Ishikawa (cell line): Measurements from ENCODE around the gene RRAGB.

ENCODE experiments used
- CEBPB ChIP-seq: IDR thresholded peaks from 2 replicates; pipeline ENCODE4 v1.6.1; 2012
- CREB1 ChIP-seq: IDR thresholded peaks from 2 replicates; pipeline ENCODE4 v1.6.1; 2012; ENCODE audit warnings: low read depth
- EGR1 ChIP-seq: IDR thresholded peaks from 2 replicates; pipeline ENCODE4 v1.6.1; 2012
- EP300 ChIP-seq: IDR thresholded peaks from 2 replicates; pipeline ENCODE4 v1.6.1; 2012; ENCODE audit warnings: borderline replicate concordance
- FOXM1 ChIP-seq: IDR thresholded peaks from 2 replicates; pipeline ENCODE4 v1.6.1; 2012; ENCODE audit warnings: low read depth, borderline replicate concordance
- MAX ChIP-seq: IDR thresholded peaks from 2 replicates; pipeline ENCODE4 v1.6.1; 2012
- NFIC ChIP-seq: IDR thresholded peaks from 2 replicates; pipeline ENCODE4 v1.6.1; 2012
- RAD21 ChIP-seq: IDR thresholded peaks from 2 replicates; pipeline ENCODE4 v1.6.1; 2012; ENCODE audit warnings: low read depth
- TAF1 ChIP-seq: IDR thresholded peaks from 2 replicates; pipeline ENCODE4 v1.6.1; 2012; ENCODE audit warnings: low read depth, mild to moderate bottlenecking
- TCF12 ChIP-seq: IDR thresholded peaks from 2 replicates; pipeline ENCODE4 v1.6.1; 2012; ENCODE audit warnings: low read depth
- TEAD4 ChIP-seq: IDR thresholded peaks from 2 replicates; pipeline ENCODE4 v1.6.1; 2012
- YY1 ChIP-seq: IDR thresholded peaks from 2 replicates; pipeline ENCODE4 v1.6.1; 2012; ENCODE audit warnings: low read depth
- ZBTB7A ChIP-seq: IDR thresholded peaks from 2 replicates; pipeline ENCODE4 v1.6.1; 2012; ENCODE audit warnings: low read depth
- TF ChIP-seq, protein P1 (sequence below): IDR thresholded peaks from 2 replicates; pipeline ENCODE4 v1.6.1; 2012
- TF ChIP-seq, protein P2 (sequence below): IDR thresholded peaks from 2 replicates; pipeline ENCODE4 v1.6.1; 2012; ENCODE audit warnings: low read depth, mild to moderate bottlenecking

The RRAGB gene

GRCh38 chrX:55714161-55714560 is 3.4 kb upstream of the RRAGB start:
- TF ChIP-seq TCF12 (no peak), CEBPB (no peak), ZBTB7A (no peak), CREB1 (no peak), EGR1 (no peak)
- TF ChIP-seq, protein P1, sequence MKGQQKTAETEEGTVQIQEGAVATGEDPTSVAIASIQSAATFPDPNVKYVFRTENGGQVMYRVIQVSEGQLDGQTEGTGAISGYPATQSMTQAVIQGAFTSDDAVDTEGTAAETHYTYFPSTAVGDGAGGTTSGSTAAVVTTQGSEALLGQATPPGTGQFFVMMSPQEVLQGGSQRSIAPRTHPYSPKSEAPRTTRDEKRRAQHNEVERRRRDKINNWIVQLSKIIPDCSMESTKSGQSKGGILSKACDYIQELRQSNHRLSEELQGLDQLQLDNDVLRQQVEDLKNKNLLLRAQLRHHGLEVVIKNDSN = no peak
- TF ChIP-seq, protein P2, sequence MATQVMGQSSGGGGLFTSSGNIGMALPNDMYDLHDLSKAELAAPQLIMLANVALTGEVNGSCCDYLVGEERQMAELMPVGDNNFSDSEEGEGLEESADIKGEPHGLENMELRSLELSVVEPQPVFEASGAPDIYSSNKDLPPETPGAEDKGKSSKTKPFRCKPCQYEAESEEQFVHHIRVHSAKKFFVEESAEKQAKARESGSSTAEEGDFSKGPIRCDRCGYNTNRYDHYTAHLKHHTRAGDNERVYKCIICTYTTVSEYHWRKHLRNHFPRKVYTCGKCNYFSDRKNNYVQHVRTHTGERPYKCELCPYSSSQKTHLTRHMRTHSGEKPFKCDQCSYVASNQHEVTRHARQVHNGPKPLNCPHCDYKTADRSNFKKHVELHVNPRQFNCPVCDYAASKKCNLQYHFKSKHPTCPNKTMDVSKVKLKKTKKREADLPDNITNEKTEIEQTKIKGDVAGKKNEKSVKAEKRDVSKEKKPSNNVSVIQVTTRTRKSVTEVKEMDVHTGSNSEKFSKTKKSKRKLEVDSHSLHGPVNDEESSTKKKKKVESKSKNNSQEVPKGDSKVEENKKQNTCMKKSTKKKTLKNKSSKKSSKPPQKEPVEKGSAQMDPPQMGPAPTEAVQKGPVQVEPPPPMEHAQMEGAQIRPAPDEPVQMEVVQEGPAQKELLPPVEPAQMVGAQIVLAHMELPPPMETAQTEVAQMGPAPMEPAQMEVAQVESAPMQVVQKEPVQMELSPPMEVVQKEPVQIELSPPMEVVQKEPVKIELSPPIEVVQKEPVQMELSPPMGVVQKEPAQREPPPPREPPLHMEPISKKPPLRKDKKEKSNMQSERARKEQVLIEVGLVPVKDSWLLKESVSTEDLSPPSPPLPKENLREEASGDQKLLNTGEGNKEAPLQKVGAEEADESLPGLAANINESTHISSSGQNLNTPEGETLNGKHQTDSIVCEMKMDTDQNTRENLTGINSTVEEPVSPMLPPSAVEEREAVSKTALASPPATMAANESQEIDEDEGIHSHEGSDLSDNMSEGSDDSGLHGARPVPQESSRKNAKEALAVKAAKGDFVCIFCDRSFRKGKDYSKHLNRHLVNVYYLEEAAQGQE = no peak

- TF ChIP-seq MAX = no peak
- no peak for TF ChIP-seq EGR1
- TF ChIP-seq TAF1 = no peak
- TF ChIP-seq TEAD4 = no peak
- TF ChIP-seq TCF12 = no peak
- TF ChIP-seq CEBPB = no peak
- TF ChIP-seq, protein P1 = no peak
- TF ChIP-seq YY1 = no peak
- TF ChIP-seq, protein P2 = no peak
- TF ChIP-seq ZBTB7A = no peak
- TF ChIP-seq FOXM1 = no peak
- TF ChIP-seq EP300 = no peak
- no peak for TF ChIP-seq CREB1
Observed at GRCh38 chrX:55715847-55716246, 1.7 kb upstream of the RRAGB start.

DNA sequence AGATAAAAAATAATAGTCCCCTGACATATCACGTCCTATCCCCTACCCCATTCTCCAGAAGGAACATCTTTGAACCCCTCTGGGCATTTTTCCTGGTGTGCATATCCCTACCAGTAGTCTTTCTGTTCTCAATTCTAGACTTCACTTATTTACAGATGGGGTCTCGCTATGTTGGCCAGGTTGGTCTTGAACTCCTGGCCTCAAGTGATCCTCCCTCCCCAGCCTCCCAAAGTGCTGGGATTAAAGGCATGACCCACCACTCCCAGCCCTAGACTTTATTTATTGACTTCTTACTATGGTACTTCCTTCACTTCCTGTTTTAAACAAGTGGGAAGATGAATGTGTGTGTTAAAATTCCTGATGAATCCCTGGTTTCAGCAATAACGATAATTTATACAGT is 612 bp upstream of the RRAGB start:
- TF ChIP-seq, protein P1 = no peak

DNA sequence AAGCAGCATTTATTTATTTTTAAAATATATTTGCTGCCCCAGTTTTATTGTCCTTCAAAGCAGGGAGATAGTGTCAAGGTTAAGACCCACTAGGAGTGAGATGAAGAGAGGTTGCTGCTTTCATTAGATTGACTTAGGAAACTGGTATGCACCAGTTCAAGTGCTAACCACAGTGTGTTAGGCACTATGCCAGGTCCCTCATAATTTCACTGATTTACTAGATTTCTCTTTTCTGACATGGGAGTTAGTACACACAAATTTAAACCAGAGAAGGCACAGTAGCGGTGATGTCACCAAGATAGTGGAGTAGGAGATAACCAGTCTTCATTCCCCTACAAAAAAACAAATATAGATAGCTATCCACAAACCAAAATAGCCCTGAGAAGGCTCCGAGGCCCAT is 14.3 kb downstream of the RRAGB start:
- TF ChIP-seq TCF12 (no peak), CEBPB (no peak), NFIC (no peak), TAF1 (no peak), TEAD4 (no peak), EGR1 (no peak), MAX (no peak), RAD21 (no peak), CREB1 (no peak), FOXM1 (no peak), ZBTB7A (no peak), YY1 (no peak), EP300 (no peak)
- TF ChIP-seq, protein P1 = no peak
- TF ChIP-seq, protein P2 = no peak
